ENCODE results near the gene ZNF519.
"Not testable (repeated sequence)": the region's sequence is repeated elsewhere in the genome, so short reads cannot be mapped to it uniquely, and the experiment has no call there.

The ZNF519 gene

GRCh38 chr18:14171301-14172141 lies 39.3 kb upstream of the ZNF519 start:
- H3K4me3 ChIP-seq (ENCODE audit: low read depth in 1 of 5, low read length in 5 of 5); H3K4me1 ChIP-seq (ENCODE audit: control insufficient read depth in 5 of 5, insufficient read depth in 5 of 5, low read length in 5 of 5); H3K9me3 ChIP-seq (ENCODE audit: control insufficient read depth in 5 of 5, low read length in 5 of 5); H3K9ac ChIP-seq (ENCODE audit: low read length in 5 of 5); H3K36me3 ChIP-seq (ENCODE audit: control insufficient read depth in 5 of 5, insufficient read depth in 5 of 5, low read length in 5 of 5); H3K27ac ChIP-seq (ENCODE audit: low read depth, low read length); H3K27me3 ChIP-seq (ENCODE audit: control insufficient read depth in 5 of 5, insufficient read depth in 4 of 5, low read length in 5 of 5): not testable (repeated sequence)

- H3K27ac ChIP-seq (ENCODE audit: low read depth, low read length); H3K4me3 ChIP-seq (ENCODE audit: low read depth in 1 of 5, low read length in 5 of 5): not testable (repeated sequence)
Observed at GRCh38 chr18:14170367-14171036, 38.3 kb upstream of the ZNF519 start.

GRCh38 chr18:14162915-14163314 lies 30.7 kb upstream of the ZNF519 start:
- not testable (repeated sequence) for H3K27me3 ChIP-seq (ENCODE audit: control insufficient read depth in 5 of 5, insufficient read depth in 4 of 5, low read length in 5 of 5); H3K27ac ChIP-seq (ENCODE audit: low read depth, low read length); H3K36me3 ChIP-seq (ENCODE audit: control insufficient read depth in 5 of 5, insufficient read depth in 5 of 5, low read length in 5 of 5); H3K4me3 ChIP-seq (ENCODE audit: low read depth in 1 of 5, low read length in 5 of 5); H3K4me1 ChIP-seq (ENCODE audit: control insufficient read depth in 5 of 5, insufficient read depth in 5 of 5, low read length in 5 of 5); H3K9ac ChIP-seq (ENCODE audit: low read length in 5 of 5); H3K9me3 ChIP-seq (ENCODE audit: control insufficient read depth in 5 of 5, low read length in 5 of 5)

More at GRCh38 chr18:14170367-14171036, 38.3 kb upstream of the ZNF519 start:
- H3K4me1 ChIP-seq (ENCODE audit: control insufficient read depth in 5 of 5, insufficient read depth in 5 of 5, low read length in 5 of 5); H3K9ac ChIP-seq (ENCODE audit: low read length in 5 of 5); H3K27me3 ChIP-seq (ENCODE audit: control insufficient read depth in 5 of 5, insufficient read depth in 4 of 5, low read length in 5 of 5); H3K36me3 ChIP-seq (ENCODE audit: control insufficient read depth in 5 of 5, insufficient read depth in 5 of 5, low read length in 5 of 5); H3K9me3 ChIP-seq (ENCODE audit: control insufficient read depth in 5 of 5, low read length in 5 of 5): not testable (repeated sequence)

GRCh38 chr18:14151564-14152113 lies 19.4 kb upstream of the ZNF519 start:
- not testable (repeated sequence) for H3K4me1 ChIP-seq (ENCODE audit: control insufficient read depth in 5 of 5, insufficient read depth in 5 of 5, low read length in 5 of 5); H3K4me3 ChIP-seq (ENCODE audit: low read depth in 1 of 5, low read length in 5 of 5); H3K9me3 ChIP-seq (ENCODE audit: control insufficient read depth in 5 of 5, low read length in 5 of 5); H3K36me3 ChIP-seq (ENCODE audit: control insufficient read depth in 5 of 5, insufficient read depth in 5 of 5, low read length in 5 of 5); H3K27ac ChIP-seq (ENCODE audit: low read depth, low read length); H3K27me3 ChIP-seq (ENCODE audit: control insufficient read depth in 5 of 5, insufficient read depth in 4 of 5, low read length in 5 of 5); H3K9ac ChIP-seq (ENCODE audit: low read length in 5 of 5)

GRCh38 chr18:14150766-14151165 lies 18.5 kb upstream of the ZNF519 start:
- not testable (repeated sequence) for H3K4me3 ChIP-seq (ENCODE audit: low read depth in 1 of 5, low read length in 5 of 5); H3K27me3 ChIP-seq (ENCODE audit: control insufficient read depth in 5 of 5, insufficient read depth in 4 of 5, low read length in 5 of 5); H3K27ac ChIP-seq (ENCODE audit: low read depth, low read length); H3K4me1 ChIP-seq (ENCODE audit: control insufficient read depth in 5 of 5, insufficient read depth in 5 of 5, low read length in 5 of 5); H3K36me3 ChIP-seq (ENCODE audit: control insufficient read depth in 5 of 5, insufficient read depth in 5 of 5, low read length in 5 of 5); H3K9ac ChIP-seq (ENCODE audit: low read length in 5 of 5); H3K9me3 ChIP-seq (ENCODE audit: control insufficient read depth in 5 of 5, low read length in 5 of 5)

- H3K27ac ChIP-seq (ENCODE audit: low read depth, low read length); H3K4me3 ChIP-seq (ENCODE audit: low read depth in 1 of 5, low read length in 5 of 5); H3K9ac ChIP-seq (ENCODE audit: low read length in 5 of 5); H3K27me3 ChIP-seq (ENCODE audit: control insufficient read depth in 5 of 5, insufficient read depth in 4 of 5, low read length in 5 of 5); H3K36me3 ChIP-seq (ENCODE audit: control insufficient read depth in 5 of 5, insufficient read depth in 5 of 5, low read length in 5 of 5); H3K4me1 ChIP-seq (ENCODE audit: control insufficient read depth in 5 of 5, insufficient read depth in 5 of 5, low read length in 5 of 5); H3K9me3 ChIP-seq (ENCODE audit: control insufficient read depth in 5 of 5, low read length in 5 of 5): not testable (repeated sequence)
Observed at GRCh38 chr18:14149916-14150420, 17.7 kb upstream of the ZNF519 start.

DNA sequence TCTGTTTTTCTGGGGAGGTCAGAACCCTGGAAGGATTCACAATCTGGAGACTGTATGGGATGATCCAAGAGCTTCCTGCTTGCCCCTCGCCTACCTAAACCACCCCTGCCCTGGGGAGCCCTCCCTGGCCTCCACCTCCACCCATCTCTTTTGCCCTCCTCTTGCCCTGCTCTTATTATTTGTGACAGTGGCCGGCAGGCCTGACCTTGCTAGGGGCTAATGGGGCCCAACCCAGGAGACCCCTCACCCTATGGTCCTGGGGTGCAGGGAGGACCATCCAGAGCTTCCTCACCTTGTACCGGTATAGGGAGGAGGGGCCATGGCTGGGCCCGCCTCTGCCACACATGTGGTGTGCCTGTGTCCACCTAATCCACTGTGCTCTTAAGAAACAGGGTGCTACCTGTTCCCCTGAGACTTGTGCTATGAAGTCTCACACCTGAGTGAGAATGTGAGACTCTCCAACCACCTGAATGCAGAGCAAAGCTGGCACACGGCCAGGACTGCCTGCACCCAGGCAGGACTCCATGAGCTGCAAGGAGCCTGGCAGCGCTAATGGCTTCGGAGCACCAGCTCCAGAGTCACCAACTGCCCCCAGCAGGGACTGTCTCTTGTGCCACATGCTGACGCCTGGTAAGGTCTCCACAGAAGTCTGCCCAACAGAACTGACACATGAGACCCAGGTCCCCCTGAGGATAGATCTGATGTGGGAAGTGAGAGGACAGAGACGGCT lies 17.1 kb upstream of the ZNF519 start:
- H3K4me3 ChIP-seq (ENCODE audit: low read depth in 1 of 5, low read length in 5 of 5); H3K9ac ChIP-seq (ENCODE audit: low read length in 5 of 5); H3K9me3 ChIP-seq (ENCODE audit: control insufficient read depth in 5 of 5, low read length in 5 of 5); H3K4me1 ChIP-seq (ENCODE audit: control insufficient read depth in 5 of 5, insufficient read depth in 5 of 5, low read length in 5 of 5); H3K27ac ChIP-seq (ENCODE audit: low read depth, low read length); H3K36me3 ChIP-seq (ENCODE audit: control insufficient read depth in 5 of 5, insufficient read depth in 5 of 5, low read length in 5 of 5); H3K27me3 ChIP-seq (ENCODE audit: control insufficient read depth in 5 of 5, insufficient read depth in 4 of 5, low read length in 5 of 5): not testable (repeated sequence)

- not testable (repeated sequence) for H3K4me3 ChIP-seq (ENCODE audit: low read depth in 1 of 5, low read length in 5 of 5); H3K4me1 ChIP-seq (ENCODE audit: control insufficient read depth in 5 of 5, insufficient read depth in 5 of 5, low read length in 5 of 5); H3K36me3 ChIP-seq (ENCODE audit: control insufficient read depth in 5 of 5, insufficient read depth in 5 of 5, low read length in 5 of 5); H3K9ac ChIP-seq (ENCODE audit: low read length in 5 of 5); H3K9me3 ChIP-seq (ENCODE audit: control insufficient read depth in 5 of 5, low read length in 5 of 5); H3K27me3 ChIP-seq (ENCODE audit: control insufficient read depth in 5 of 5, insufficient read depth in 4 of 5, low read length in 5 of 5); H3K27ac ChIP-seq (ENCODE audit: low read depth, low read length)
Observed at GRCh38 chr18:14147935-14148865, 16.0 kb upstream of the ZNF519 start.

DNA sequence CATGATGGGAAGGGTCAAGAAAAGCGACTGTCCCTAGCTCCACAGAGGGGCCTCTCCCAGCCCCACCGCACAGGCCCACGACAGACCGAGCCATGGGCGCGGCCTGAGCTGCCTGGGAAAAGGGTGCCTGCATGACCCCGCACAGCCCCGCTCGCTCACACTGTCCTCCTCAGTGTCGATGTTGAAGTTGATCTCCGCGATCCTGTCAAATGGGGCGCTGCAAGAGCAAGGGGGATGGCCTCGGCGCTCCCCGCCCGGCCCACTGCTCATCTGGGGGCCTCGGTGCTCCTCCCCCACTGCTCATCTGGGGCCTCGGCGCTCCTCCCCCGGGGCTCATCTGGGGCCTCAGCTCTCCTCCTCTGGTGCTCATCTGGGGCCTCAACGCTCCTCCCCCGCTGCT lies 14.5 kb upstream of the ZNF519 start:
- not testable (repeated sequence) for H3K4me1 ChIP-seq (ENCODE audit: control insufficient read depth in 5 of 5, insufficient read depth in 5 of 5, low read length in 5 of 5); H3K27ac ChIP-seq (ENCODE audit: low read depth, low read length); H3K4me3 ChIP-seq (ENCODE audit: low read depth in 1 of 5, low read length in 5 of 5); H3K36me3 ChIP-seq (ENCODE audit: control insufficient read depth in 5 of 5, insufficient read depth in 5 of 5, low read length in 5 of 5); H3K9ac ChIP-seq (ENCODE audit: low read length in 5 of 5); H3K27me3 ChIP-seq (ENCODE audit: control insufficient read depth in 5 of 5, insufficient read depth in 4 of 5, low read length in 5 of 5); H3K9me3 ChIP-seq (ENCODE audit: control insufficient read depth in 5 of 5, low read length in 5 of 5)
